SW480 (cell line): Measurements from ENCODE around the gene GLIS2.

Source experiments
- DNase-seq: peaks from one replicate; pipeline ENCODE4 v3.0.0-alpha.2; 2016; ENCODE audit warnings: low spot score

The GLIS2 gene

DNA sequence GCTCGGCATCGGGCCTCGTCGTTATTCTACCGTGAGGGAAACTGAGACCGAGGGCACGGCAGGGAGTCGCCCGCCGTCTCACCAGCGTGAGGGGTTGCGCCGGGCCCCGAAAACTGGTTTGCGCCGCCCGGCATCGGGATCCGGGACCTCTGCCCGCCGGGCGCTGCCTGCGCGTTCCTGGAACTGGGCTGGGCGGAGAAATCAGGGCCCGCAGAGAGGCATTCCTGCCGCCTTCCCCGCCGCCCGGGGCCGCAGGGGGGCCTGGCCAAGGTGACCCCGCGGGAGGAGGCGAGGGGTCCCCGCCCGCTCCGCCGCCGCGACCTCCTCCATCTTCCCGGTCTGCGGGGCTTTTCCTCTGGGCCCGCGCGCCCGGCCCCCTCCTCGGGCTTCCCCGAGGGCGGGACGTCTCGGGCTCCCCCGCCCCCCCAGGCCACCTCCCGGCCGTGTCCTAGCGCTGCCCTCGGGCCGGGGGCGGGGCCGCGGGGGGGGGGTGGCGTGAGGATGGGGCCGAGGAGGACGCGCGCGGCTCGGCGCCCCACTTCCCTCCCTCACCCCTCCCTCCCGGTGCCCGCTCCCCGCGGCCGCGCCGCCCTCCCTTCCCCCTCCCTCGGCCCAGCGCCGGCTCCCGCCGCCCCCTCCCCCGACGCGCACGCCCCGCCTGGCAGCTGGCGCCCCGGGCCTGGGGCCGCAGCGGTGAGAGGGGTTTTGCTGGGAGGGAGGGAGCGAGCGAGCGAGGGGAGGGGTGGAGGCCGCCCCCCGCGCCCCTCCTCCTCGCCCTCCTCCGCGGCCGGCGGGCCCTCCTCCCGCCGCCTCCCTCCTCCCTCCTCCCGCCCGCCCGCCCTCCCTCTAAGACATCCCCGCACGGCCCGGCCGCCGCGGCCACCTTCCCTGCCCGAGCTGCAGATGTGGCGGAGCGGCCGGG, at the start of gene GLIS2:
Gene GLIS2 (plus strand): TSS at position 882 of the 922 bp plus-strand sequence. CDS start 16,214 bp downstream, outside the sequence.
- peak; percentile 57 for DNase-seq

DNA sequence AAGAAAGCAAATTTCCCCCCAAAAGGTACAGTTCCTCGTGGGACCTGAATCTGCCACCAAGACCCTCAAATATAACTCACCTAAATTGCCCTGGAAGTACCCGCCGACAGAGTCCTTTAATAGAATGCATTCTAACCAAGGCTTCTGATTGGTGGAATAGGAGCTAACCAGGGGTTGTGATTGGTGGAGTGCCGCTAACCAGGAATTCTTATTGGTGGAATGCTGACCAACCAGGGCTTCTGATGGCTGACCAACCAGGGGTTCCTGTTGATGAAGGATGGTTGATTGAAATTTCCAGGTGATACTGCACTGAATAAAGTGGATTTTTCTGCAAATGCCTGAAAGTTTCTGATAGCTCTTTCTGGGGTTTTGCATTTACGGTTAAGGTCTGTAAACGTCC, 49.5 kb upstream of the GLIS2 start:
- peak; percentile 42 for DNase-seq

DNA sequence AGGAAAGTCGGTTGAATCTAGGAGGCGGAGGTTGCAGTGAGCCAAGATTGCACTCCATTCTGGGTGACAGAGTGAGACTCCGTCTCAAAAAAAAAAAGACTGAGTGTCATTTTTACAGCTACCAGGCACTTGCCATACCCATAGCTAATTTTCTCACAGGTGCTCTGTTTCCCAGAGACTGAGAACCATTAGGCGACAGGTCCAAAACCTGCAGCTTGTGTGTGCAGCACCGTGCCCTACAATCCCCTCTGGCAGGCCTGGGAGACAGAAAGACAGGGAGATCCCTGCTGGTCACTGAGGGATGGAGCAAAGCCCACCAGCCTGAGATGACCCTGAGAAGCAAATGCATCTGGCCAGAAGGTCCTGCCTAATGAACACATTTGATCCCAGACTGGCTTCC, 45.8 kb upstream of the GLIS2 start:
- DNase-seq: no peak

DNA sequence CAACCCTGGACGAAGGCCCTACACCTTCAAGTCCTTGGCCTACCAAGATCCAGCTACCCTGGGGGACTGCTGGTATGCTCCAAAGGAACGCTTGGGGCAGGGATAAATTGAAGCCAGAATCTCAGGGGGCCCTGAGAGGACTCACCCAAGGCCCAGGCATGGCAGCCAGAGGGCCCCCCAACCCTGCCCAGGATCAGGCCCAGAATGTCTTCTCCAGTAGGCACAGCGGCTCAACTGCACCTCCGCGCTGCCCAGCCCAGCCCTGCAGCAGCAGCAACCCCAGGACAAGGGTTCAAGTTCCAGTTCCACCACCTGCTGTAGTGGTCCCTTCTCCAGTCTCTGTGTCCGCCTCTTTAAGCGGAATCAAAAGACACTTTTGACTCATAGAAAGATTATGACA, 45.3 kb upstream of the GLIS2 start:
- DNase-seq: no peak

DNA sequence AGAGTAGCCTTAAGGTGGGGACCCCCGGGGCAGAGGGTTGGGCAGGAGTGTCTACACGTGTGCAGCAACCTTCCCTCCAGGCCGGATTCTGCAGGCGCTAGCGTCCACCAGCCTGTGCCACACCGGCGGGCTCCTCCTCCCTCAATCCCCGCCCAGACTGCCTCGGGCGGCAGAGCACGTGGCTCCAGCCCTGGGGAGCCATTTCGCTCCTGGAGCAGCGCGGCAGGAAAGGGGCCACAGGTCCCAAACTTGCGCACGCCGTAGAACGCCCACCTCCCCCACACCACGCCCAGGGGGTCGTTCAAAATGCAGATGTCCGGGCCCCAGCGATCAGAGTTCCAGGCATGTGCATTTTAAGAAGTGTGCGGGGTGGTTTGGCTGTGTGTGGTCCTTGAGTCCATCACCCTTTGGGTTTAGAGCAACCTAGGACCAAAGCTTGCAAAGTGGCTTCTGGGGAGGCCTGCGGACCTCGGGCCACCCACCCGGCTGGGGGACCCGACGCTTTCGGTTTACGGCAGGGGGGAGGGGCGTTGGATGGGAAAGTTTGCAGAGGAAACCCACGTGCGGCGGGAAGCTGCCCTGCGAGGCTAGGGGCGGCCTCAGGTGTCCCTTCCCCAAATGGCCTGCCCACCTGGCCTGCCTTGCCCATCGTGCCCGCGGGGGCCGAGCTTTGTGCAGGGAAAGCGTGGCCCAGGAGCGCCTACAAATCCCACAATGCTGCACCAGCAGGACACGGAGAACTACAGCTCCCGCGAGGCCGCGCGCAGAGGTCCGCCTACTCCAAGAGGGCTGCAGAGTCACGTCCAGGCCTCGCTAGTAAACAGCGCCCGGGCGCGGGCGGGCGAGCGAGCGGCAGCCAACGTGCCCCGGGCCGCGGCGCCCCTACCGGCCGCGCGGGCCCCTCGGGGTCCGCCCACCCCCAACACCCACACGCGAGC, 44.4 kb upstream of the GLIS2 start:
- DNase-seq: peak; percentile 95

DNA sequence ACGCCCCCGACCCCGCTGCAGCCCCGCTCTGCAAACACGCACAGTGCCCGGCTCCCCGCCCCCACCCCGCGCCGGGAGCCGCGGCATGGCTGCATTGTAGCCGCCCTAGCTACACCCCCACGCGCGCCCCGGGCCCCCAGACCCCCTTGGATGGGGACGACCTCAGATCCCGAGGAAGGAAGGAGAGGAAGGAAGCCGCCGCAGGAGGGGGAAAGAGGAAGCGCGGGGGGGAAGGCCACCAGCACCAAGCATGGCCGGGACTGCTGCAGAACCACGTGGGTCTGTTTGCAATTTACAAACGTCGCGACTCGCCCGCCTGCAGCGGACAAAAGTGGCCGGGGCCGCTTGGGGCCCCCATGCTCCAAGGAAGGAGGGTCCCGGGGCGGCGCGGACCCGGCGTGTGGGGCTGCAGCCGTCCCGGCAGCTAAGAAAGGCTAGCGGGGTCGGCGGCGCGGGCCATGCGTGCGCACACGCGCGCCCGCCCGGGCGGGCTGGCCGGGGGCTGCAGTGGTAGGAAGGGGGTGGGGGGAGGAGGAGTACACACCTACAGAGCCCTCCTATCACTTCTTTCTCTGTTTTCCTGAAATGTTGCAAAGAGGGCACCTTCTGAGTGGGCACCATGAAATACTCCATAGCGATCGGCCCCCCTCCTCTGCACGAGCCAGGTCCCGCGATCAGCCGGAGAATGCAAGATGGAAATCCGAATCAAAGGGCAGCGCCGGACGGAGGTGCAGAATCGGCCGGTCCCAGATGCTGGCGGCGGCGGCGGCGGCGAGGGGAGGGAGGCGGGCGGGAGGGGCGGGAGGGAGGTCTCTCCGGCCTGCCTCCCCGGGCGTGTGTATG, 43.5 kb upstream of the GLIS2 start:
- peak; percentile 42 for DNase-seq

DNA sequence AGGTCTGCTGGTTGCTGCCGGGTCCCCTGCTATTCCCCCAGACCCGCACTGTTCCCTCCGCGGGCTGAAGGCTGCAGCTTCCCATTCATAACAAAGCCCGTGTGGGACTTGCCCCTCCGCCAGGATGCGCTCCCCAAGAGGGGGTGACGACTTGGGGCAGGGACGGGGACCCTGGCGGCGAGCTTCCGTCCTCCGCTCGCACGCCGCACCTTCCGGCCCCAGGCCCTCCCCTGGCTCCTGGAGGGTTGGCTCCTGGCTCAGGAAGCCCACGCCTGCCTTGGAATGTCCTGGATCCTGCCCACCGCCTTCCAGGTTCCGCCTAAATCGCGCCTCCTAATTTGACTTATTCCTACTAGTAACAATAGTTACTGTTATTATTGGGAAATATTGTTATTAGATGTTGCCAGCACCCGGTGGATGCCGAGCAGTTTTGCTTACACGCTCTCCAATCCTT, 42.0 kb upstream of the GLIS2 start:
- no peak for DNase-seq

DNA sequence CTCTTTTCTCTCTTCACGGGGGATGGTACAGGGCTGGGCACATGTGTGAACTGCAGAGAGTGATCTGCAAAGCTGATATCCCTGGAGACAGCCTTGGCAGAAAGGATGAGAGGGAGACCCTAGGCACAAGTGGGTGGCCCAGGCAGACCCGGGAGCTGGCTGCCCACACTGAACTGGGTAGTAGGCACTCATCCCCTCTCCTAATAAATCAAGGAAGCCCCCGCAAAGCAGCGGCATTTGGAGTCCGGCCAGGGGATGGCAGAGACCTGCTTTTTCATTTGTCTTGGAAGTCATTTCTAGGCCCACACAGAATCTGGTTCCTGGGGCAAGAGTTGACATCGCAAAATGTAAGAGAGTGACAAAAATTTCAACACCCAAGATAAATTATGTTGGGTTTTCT, 40.0 kb upstream of the GLIS2 start:
- DNase-seq: no peak

DNA sequence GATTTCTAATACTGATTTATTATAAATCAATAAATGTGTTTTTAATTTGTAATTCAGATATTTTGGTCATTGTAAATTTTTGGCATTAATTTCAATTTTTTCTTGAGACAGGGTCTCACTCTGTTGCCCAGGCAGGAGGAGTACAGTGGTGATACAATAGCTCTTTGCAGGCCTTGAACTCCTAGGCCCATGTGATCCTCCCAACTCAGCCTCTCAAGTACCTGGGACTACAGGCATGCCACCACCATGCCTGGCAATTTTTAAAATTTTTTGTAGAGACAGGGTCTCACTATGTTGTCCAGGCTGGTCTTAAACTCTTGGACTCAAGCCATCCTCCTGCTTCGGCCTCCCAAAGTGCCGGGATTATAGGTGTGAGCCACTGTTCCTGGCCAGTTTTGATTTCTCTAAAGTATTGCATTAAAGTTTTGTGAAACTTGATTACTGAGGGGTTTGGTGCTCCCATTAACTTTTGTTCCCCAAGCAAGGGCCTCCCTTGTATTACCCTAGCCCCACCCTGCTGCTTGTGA, 37.8 kb upstream of the GLIS2 start:
- no peak for DNase-seq

DNA sequence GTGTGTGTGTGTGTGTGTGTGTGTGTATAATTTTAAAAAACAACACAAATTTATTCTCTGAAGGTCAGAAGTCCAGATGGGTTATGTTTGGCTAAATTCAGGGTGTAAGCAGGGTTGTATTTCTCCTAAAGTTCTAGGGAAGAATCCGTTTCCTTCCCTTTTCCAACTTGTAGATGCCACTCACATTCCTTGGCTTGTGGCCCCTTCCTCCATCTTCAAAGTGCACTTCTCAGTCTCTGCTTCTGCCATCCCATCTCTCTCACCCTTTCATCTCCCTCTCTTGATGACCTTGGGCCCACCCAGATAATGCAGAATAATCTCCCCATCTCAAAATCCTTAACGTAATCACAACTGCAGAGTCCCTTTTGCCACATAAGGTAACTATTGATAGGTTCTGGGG, 35.2 kb upstream of the GLIS2 start:
- no peak for DNase-seq

DNA sequence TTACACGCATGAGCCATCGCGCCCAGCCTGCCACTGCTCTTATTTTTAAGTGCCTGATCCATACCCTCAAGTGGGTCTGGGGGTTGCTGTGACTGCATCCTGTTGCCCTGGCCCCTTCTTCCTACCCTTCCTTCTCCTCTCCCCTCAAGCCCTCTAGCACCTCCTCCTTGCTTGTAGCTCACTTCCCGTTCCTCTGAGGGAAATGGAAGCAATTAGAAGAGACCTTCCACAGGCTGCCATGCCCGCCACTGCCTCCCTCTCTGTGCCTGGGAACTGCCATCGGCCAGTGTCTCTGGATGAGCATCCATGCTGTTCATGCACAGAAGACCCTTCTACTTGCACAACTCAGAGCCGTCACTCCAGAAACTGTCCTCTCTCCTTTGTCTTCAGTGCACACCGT, 32.4 kb upstream of the GLIS2 start:
- no peak for DNase-seq

DNA sequence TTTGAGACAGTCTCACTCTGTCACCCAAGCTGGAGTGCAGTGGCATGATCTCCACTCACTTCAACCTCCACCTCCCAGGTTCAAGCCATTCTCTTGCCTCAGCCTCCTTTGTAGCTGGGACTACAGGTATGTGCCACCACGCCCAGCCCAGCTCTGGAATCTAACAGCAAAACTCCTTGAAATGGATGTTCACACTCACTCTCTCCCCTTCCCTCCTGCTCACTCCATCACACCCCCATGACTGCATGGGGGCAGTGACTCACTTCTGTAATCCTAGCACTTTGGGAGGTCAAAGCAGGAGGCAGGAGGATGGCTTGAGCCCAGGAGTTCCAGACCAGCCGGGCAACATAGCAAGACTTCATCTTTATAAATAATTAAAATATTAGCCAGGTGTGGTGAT, 31.9 kb upstream of the GLIS2 start:
- peak; percentile 25 for DNase-seq

DNA sequence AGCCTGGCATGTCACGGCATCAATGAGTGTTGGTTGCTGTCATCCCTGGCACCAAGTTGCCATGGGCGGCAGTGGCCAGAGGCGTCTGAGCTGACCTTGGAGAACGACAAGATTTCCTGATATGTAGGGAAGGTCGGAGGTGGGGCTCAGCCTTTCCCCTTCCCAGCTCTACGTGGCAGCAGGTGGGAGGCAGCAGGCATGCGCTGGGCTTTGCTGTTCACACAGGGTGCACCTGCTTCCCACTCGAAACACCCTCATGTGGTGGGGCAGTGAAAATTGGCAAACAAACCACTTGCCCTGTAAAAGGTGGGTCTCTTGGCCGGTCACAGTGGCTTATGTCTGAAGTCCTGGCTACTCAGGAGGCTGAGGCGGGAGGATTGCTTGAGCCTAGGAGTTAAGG, 30.7 kb upstream of the GLIS2 start:
- no peak for DNase-seq

DNA sequence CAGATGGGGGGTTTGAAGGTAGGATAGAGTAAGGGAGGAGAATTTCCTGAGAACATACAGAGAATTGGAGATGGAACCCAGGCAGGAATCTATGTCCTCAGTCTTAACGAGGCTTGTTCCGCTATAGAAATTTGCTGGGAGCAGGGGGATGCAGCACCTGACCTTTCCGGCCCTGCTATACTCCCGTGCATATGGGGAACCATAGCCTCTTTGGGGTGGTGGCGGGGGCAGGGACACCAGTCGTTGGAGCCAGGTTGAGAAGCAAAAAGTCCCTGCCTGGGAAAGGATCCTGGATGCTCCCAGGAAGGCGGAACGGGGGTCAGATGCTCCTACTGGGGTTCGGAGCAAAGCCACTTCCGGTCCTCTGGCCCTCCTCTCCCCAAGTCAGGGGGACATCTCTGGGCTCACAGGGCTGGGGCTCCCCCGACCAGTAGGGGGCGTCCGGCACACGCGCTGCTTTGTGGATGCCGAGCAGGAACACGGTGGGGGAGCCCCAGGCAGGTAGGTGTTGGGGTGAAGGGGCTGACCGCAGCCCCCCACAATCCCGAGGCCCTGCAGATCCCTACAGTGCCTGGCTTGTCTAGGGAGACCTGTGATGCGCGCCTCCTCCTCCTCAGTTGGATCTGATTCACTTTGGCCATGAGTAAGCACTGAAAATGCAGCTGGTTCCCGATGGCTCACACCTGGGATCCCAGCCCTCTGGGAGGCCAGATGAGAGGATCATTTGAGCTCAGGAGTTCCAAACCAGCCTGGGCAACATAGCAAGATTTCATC, 27.5 kb upstream of the GLIS2 start:
- peak; percentile 46 for DNase-seq

DNA sequence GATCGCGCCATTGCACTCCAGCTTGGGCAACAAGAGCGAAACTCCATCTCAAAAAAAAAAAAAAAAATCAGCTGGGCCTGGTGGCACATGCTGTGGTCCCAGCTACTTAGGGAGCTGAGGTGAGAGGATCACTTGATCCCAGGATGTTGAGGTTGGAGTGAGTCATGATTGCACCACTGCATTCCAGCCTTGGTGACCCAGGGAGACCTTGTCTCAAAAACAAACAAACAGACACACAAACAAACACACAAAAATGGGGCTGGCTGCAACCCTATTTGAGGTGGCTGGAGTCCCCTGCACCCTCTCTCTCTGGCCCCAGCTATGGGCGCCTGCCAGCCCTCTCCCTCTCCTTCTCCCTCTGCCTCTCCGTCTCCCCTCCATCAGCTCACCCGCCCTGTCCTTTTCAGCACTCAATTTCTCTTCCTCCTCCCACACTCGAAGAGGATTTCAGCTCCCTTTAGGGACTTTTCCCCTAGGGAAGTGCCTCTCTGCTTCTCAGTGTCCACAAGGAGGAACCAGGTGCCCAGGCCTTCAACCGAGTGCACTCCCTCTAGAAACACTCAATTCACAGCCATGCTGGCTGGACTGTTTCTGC, 25.5 kb upstream of the GLIS2 start:
- peak; percentile 94 for DNase-seq

DNA sequence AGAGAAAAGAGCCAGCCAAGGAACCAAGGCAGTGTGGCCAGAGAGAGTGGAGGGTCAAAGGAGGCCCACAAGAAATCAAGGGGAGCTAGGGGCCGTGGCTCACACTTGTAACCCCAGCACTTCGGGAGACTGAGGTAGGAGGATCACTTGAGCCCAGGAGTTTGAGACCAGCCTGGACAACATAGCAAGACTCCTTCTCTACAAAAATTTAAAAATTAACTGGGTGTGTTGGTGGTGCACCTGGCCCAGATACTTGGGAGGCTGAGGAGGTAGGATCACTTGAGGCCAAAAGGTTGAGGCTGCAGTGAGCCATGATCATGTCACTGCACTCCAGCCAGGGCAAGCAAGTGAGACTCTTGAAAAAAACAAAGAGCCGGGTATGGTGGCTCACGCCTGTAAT, 24.2 kb upstream of the GLIS2 start:
- DNase-seq: no peak

DNA sequence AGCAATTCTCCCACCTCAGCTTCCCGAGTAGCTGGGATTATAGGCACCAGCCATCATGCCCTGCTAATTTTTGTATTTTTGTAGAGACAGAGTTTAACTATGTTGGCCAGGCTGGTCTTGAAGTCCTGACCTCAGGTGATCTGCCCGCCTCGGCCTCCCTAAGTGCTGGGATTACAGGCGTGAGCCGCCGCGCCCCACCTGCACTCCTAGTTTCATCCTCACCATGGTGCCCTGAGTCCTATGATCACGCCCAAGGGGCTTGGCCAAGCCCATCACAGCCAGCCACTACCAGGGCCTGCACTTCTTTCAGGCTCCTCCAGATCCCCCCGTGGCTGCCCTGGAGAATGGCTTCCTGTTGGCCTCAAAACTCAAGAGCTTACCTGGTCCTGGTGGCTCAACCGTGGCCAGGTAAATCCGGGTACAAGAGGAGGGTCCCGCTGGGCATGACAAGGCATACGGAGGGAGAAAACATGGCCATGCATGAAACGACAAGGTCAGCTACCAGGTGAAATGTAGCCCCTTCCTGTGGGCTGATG, 22.6 kb upstream of the GLIS2 start:
- DNase-seq: no peak

DNA sequence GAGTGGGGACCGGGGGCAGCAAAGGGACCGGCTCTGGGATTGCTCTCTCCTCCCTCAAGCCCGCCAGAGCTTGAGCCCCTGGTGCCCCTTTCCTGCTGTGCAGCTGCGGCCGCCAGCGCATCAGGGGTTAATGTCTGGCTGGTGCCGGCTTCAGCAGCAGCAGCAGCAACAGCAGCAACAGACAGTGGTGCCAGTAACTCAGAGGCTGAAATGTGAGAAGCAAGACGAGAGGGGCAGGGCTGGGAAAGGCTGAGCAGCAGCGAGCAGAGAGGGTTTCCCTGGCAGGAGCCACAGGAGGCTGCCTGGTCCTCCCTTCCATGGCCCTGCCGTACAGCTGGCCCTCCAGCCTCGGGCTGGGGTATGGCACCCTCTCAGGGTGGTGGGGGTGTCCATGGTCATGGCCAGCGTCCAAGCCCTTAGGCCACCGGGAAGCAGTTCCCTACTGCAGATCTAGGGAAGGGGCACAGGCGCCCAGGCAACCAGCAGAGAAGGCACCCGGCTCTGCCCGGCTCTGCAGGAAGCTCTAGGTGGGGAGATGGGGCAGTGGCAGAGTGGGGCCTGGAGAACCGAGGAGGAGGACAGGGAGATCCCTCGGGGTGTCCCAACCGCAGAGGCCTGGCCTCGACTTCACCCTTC, 21.9 kb upstream of the GLIS2 start:
- peak; percentile 66 for DNase-seq

DNA sequence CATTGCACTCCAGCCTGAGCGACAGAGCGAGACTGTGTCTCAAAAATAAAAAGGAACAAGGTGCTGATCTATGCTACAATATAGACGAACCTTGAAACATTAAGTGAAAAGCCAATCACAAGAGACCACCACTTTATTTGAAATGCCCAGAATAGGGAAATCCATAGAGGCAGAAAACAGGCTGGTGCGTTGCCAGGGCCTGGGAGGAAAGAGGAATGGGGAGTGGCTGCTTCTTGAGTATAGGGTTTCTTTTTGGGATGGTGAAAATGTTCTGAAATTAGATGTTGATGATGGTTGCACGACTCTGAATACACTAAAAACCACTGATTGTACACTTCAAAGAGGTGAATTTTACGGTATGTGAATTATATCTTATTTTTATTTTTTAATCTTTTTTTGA, 20.3 kb upstream of the GLIS2 start:
- no peak for DNase-seq

DNA sequence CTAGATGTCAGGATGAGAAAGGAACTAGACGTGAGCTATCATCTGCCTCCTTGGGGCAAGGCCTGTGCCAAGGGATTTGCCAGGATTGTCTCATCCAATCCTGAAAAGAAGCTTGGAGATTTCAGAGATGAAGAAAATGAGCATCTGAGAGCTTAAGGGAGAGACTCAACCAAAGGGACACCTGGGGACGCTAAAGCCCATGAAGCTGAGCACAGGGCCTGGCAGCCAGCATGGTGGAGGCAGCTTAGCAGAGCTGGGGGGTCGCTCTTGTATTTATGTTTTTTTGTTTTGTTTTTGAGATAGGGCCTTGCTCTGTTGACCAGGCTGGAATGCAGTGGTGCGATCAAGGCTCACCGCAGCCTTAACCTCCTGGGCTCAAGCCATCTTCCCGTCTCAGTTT, 18.4 kb upstream of the GLIS2 start:
- DNase-seq: no peak
